Caco-2 (cell line): ENCODE results near the gene MYO7A. TPM values are rescaled to one million over a fixed set of nuclear protein-coding genes. Genes with fewer than 3 reads are reported as not detected.

ENCODE experiments used
- BruUV-seq: library from RNA; stranded (reverse); fragments of 400-500 nt; replicated peaks from 2 replicates; lab custom pipeline; 2021; lab: Mats Ljungman, UMichigan
- CTCF ChIA-PET: fragments of 300-600 bp; sonication (Branson Sonifier 250); formaldehyde crosslinking; loops from one replicate; lab custom pipeline; 2022; ENCODE audit warnings: antibody characterized with exemption; lab: Charles Lee
- POLR2A ChIA-PET: fragments of 300-600 bp; sonication (Branson Sonifier 250); formaldehyde crosslinking; loops from one replicate; lab custom pipeline; 2022; ENCODE audit warnings: antibody characterized with exemption; lab: Charles Lee
- DNase-seq, 2 experiments: peaks; one replicate each; pipeline versions ENCODE4 v3.0.0 to v3.0.0-alpha.2; 2020 to 2022
- H3K27me3 ChIP-seq: replicated peaks from 2 replicates; pipeline ENCODE4 v1.6.0; 2011; ENCODE audit warnings: low read length; ENCODE audit not compliant: control insufficient read depth, insufficient read depth
- H3K36me3 ChIP-seq: 2 replicates; pipeline ENCODE4 v1.5.1; 2011; ENCODE audit warnings: low read length; ENCODE audit not compliant: control insufficient read depth, insufficient read depth
- H3K4me1 ChIP-seq: fragments of 250-450 bp; sonication (Bioruptor Pico); 2 replicates; pipeline ENCODE4 v1.5.1; 2020; ENCODE audit warnings: mild to moderate bottlenecking
- H3K4me3 ChIP-seq: 2 replicates; pipeline ENCODE4 v1.5.1; 2011; ENCODE audit warnings: low read depth, mild to moderate bottlenecking, control low read depth, low read length
- H3K9me3 ChIP-seq: fragments of 250-450 bp; sonication (Bioruptor Pico); 2 replicates; pipeline ENCODE4 v1.5.1; 2020; ENCODE audit warnings: mild to moderate bottlenecking, moderate library complexity
- H3K27ac Mint-ChIP-seq: one replicate; pipeline ENCODE4 v1.8.0; 2022; ENCODE audit warnings: mixed read lengths; ENCODE audit not compliant: unreplicated experiment
- H3K27me3 Mint-ChIP-seq: one replicate; pipeline ENCODE4 v1.8.0; 2022; ENCODE audit warnings: mixed read lengths; ENCODE audit not compliant: insufficient read depth, unreplicated experiment
- H3K36me3 Mint-ChIP-seq: one replicate; pipeline ENCODE4 v1.8.0; 2022; ENCODE audit warnings: mild to moderate bottlenecking, mixed read lengths; ENCODE audit not compliant: insufficient read depth, unreplicated experiment
- H3K4me1 Mint-ChIP-seq: one replicate; pipeline ENCODE4 v1.8.0; 2022; ENCODE audit warnings: low read depth, mixed read lengths; ENCODE audit not compliant: unreplicated experiment
- H3K4me3 Mint-ChIP-seq: one replicate; pipeline ENCODE4 v1.8.0; 2022; ENCODE audit warnings: mild to moderate bottlenecking, moderate library complexity, mixed read lengths; ENCODE audit not compliant: unreplicated experiment
- H3K9me3 Mint-ChIP-seq: one replicate; pipeline ENCODE4 v1.8.0; 2022; ENCODE audit warnings: mixed read lengths; ENCODE audit not compliant: unreplicated experiment
- CTCF ChIP-seq, 2 experiments: fragments of 200-600 bp in 1 of 2; IDR thresholded peaks; 1 replicate in 1 of 2; 2 replicates in 1 of 2; pipeline versions ENCODE4 v1.5.1 to v1.8.0; 2011 to 2022; ENCODE audit warnings: antibody characterized with exemption in 1 of 2, control low read depth in 1 of 2, inconsistent platforms in 1 of 2, low read depth in 1 of 2, low read length in 1 of 2, mild to moderate bottlenecking in 1 of 2, moderate library complexity in 1 of 2; ENCODE audit not compliant: insufficient read depth in 1 of 2, severe bottlenecking in 1 of 2, unreplicated experiment in 1 of 2
- intact Hi-C: fragments of 100-400 bp; cut with micrococcal nuclease; formaldehyde crosslinking; loops from one replicate; pipeline ENCODE4 v1.10.0; 2022; ENCODE audit not compliant: unreplicated experiment
- total RNA-seq: library from RNA; stranded (reverse); gene quantifications from 2 replicates; pipeline ENCODE4 v1.2.3, GENCODE V29; 2022

The MYO7A gene
- total RNA-seq, 1 experiment from 2014 or later = 8.9 TPM

- TF ChIP-seq CTCF (IDR thresholded peaks at IDR 0.05; ENCODE audit: insufficient read depth in 1 of 2, low read depth in 1 of 2, low read length in 1 of 2, severe bottlenecking in 1 of 2, unreplicated experiment in 1 of 2) = no peak
- Mint-ChIP-seq H3K4me1 (peaks cover 16% of the 10 kb centered on the region), H3K27ac (no peak overlapping the region), H3K36me3 (no peaks in the 10 kb centered on the region), H3K9me3 (no peaks in the 10 kb centered on the region), H3K4me3 (no peak overlapping the region), H3K27me3 (no peaks in the 10 kb centered on the region)
- Histone ChIP-seq H3K36me3 (no peaks in the 10 kb centered on the region), H3K4me3 (no peak overlapping the region), H3K27me3 (no peaks in the 10 kb centered on the region), H3K9me3 (no peaks in the 10 kb centered on the region), H3K4me1 (peaks cover 20% of the 10 kb centered on the region)
- ChIA-PET CTCF (interaction anchor here (0.9 to 1.2 kb wide), 2 partner anchors 10 to 26 kb away, joined by 3 to 4 read pairs; no protein-coding TSS in a partner anchor), POLR2A (no interaction called here)
- intact Hi-C loops = no loop called here
- no peak for DNase-seq
- BruUV-seq = no TSS peak
Observed at GRCh38 chr11:77136784-77137420, 8.9 kb downstream of the MYO7A start.

DNA sequence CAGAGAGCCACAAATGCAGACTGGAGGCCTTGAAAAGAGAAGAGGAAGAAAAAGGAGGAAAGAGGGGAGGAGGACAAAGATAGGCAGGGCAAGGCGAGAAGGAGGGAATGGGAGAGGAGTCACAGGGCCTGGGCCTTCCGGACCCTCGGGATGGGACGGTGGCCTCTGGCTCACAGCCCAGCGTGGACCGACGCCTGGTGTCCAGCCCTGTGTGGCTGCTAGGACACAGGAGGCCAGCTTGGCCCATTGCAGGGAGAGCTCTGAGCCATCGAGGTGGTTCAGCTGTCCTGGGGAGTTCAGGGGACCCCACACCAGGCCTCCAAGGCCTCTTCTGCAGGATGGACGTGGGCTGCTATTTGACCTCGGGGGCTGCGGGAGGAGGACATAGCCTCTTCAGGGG is 9.4 kb downstream of the MYO7A start:
- CTCF ChIA-PET = interaction anchor here (1.2 kb wide), 1 partner anchor 10 kb away, joined by 4 read pairs; no protein-coding TSS in a partner anchor

DNA sequence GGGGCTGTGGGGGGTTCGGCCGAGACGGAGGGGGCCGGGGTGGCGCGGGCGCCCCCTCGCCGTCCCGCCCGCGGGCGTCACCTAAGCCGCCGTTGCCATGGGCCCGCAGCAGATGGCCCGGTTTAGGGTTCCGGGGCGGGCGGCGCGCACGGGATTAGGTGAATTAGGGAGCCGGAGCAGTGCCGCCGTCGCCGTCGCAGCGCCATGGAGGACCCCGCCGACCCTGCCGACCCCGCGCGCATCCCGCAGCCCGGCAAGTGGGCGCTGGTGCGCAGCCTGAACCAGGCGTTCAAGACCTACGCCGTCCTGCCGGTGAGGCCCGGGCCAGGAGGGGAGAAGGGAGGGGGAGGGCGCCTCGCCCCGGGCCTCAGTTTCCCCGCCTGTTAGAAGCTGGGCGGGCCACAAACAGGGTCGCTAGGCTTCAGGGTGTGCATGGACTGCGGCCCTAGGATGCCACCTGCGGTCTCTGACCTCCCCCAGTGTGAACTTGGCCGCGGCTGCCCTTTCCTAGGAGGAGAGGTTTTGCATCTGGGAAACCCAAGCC is 10.1 kb downstream of the MYO7A start:
- CTCF ChIA-PET = interaction anchor here (3.7 kb wide), 1 partner anchor 10 kb away, joined by 21 read pairs; the partner anchor contains the start of gene MYO7A
- TF ChIP-seq CTCF (IDR thresholded peaks at IDR 0.05; ENCODE audit: insufficient read depth in 1 of 2, low read depth in 1 of 2, low read length in 1 of 2, severe bottlenecking in 1 of 2, unreplicated experiment in 1 of 2) = no peak
- H3K27me3 ChIP-seq = no peaks in the 10 kb centered on the region
- BruUV-seq = no TSS peak
- POLR2A ChIA-PET = no interaction called here
- Mint-ChIP-seq H3K4me3 (no peak overlapping the region), H3K27ac (no peak overlapping the region), H3K27me3 (no peaks in the 10 kb centered on the region), H3K4me1 (peaks cover 20% of the 10 kb centered on the region), H3K36me3 (no peaks in the 10 kb centered on the region), H3K9me3 (no peaks in the 10 kb centered on the region)
- DNase-seq = no peak
- H3K4me1 ChIP-seq = peaks cover 20% of the 10 kb centered on the region
- no peaks in the 10 kb centered on the region for H3K9me3 ChIP-seq
- intact Hi-C loops = no loop called here
- no peak overlapping the region for H3K4me3 ChIP-seq
- H3K36me3 ChIP-seq = no peaks in the 10 kb centered on the region

More for the DNA sequence above, 9.4 kb downstream of the MYO7A start:
- intact Hi-C loops = no loop called here
- POLR2A ChIA-PET = no interaction called here
- Mint-ChIP-seq H3K27ac (no peak overlapping the region), H3K36me3 (no peaks in the 10 kb centered on the region), H3K9me3 (no peaks in the 10 kb centered on the region), H3K4me1 (peaks cover 20% of the 10 kb centered on the region), H3K27me3 (no peaks in the 10 kb centered on the region), H3K4me3 (no peak overlapping the region)
- no peaks in the 10 kb centered on the region for H3K36me3 ChIP-seq
- no peak overlapping the region for H3K4me3 ChIP-seq
- no peak for TF ChIP-seq CTCF (IDR thresholded peaks at IDR 0.05; ENCODE audit: insufficient read depth in 1 of 2, low read depth in 1 of 2, low read length in 1 of 2, severe bottlenecking in 1 of 2, unreplicated experiment in 1 of 2)
- H3K27me3 ChIP-seq = no peaks in the 10 kb centered on the region
- no peaks in the 10 kb centered on the region for H3K9me3 ChIP-seq
- no peak for DNase-seq
- peaks cover 20% of the 10 kb centered on the region for H3K4me1 ChIP-seq
- no TSS peak for BruUV-seq
